ENCODE results near the gene SVOPL. TPM values are rescaled to one million over a fixed set of nuclear protein-coding genes. Genes with fewer than 3 reads are reported as not detected.
A peak's percentile ranks its signal among the peaks of the same experiment; 100 is the strongest.

SVOPL gene
- polyA plus RNA-seq, 1 of the 3 experiments (the other 2 are of a cell fraction) = not detected

- no peak overlapping the region for H2AFZ ChIP-seq (ENCODE audit: low read depth)
- H3K4me2 ChIP-seq = no peak overlapping the region
- peak overlapping the region in 1 of 2 experiments; percentile 94; a peak in 2 of 4 replicates for H3K27ac ChIP-seq (ENCODE audit: low read depth in 2 of 2, low read length in 1 of 2)
- DNase-seq = peak; percentile 42
- no peaks in the 10 kb centered on the region for H3F3A ChIP-seq (replicated peaks; ENCODE audit: insufficient read depth)
- H3K4me1 ChIP-seq (ENCODE audit: control insufficient read depth in 1 of 2, insufficient read depth in 2 of 2, low read depth in 1 of 2, low read length in 1 of 2) = peaks cover 0 to 56% of the 10 kb centered on the region in 2 experiments; a peak in 2 of 4 replicates
- WGBS (ENCODE audit: low lambda C conversion rate) = 70% methylated on average over 59 of the region's 59 CpGs
- H3K27me3 ChIP-seq (ENCODE audit: insufficient read depth) = no peaks in the 10 kb centered on the region
- H4K20me1 ChIP-seq (ENCODE audit: insufficient read depth) = no peaks in the 10 kb centered on the region
- H3K9me3 ChIP-seq = no peaks in the 10 kb centered on the region
- H3K9ac ChIP-seq = no peak overlapping the region
- peak overlapping the region in 1 of 2 experiments; percentile 15; a peak in 1 of 4 replicates for H3K4me3 ChIP-seq (ENCODE audit: low read depth in 2 of 2, low read length in 1 of 2)
- no peaks in the 10 kb centered on the region for H3K9me2 ChIP-seq
- no peaks in the 10 kb centered on the region for H3K79me2 ChIP-seq (ENCODE audit: insufficient read depth)
- CTCF ChIA-PET = interaction anchor here (0.7 to 1.1 kb wide), 3 partner anchors 18 to 166 kb away, joined by 3 read pairs; no protein-coding TSS in a partner anchor
- POLR2A ChIA-PET = interaction anchor here (0.6 kb wide), 1 partner anchor 21 kb away, joined by 5 read pairs; no protein-coding TSS in a partner anchor
- no peaks in the 10 kb centered on the region for H3K36me3 ChIP-seq (replicated peaks in 1 of 2; ENCODE audit: control insufficient read depth in 1 of 2, insufficient read depth in 2 of 2, low read length in 1 of 2)
- TF ChIP-seq RCOR1 (IDR thresholded peaks at IDR 0.05; ENCODE audit: low read length) (peak; percentile 71; the same call in 1 of the 2 replicates), REST (IDR thresholded peaks at IDR 0.05; ENCODE audit: low read depth, low read length) (no peak), FOXJ3 (CRISPR knock-in tag; IDR thresholded peaks at IDR 0.05) (no peak), FOXM1 (IDR thresholded peaks at IDR 0.05; ENCODE audit: low read depth) (no peak), NRF1 (IDR thresholded peaks at IDR 0.05; ENCODE audit: low read depth, low read length) (no peak), EZH2phosphoT487 (IDR thresholded peaks at IDR 0.05; ENCODE audit: borderline replicate concordance, low read depth) (no peak)
Observed at GRCh38 chr7:138663725-138664710, 37.1 kb downstream of the SVOPL start.

GRCh38 chr7:138662991-138663320 lies 38.2 kb downstream of the SVOPL start:
- H3K9me2 ChIP-seq = no peaks in the 10 kb centered on the region
- 34% methylated on average over 6 of the region's 6 CpGs for WGBS (ENCODE audit: low lambda C conversion rate)
- no peaks in the 10 kb centered on the region for H3K36me3 ChIP-seq (replicated peaks in 1 of 2; ENCODE audit: control insufficient read depth in 1 of 2, insufficient read depth in 2 of 2, low read length in 1 of 2)
- CTCF ChIA-PET = interaction anchor here (0.7 to 3.4 kb wide), 4 partner anchors 20 to 165 kb away, joined by 3 to 10 read pairs (median 3); no protein-coding TSS in a partner anchor
- TF ChIP-seq MXI1 (IDR thresholded peaks at IDR 0.05; ENCODE audit: low read depth, low read length) = 0 out of 2 replicates have a peak, but pooled peaks have one; percentile 19
- TF ChIP-seq USF1 (IDR thresholded peaks at IDR 0.05; ENCODE audit: borderline replicate concordance, low read depth) = no peak
- no peak for TF ChIP-seq FOSL2 (IDR thresholded peaks at IDR 0.05; ENCODE audit: borderline replicate concordance, low read depth)
- TF ChIP-seq IRF3 (IDR thresholded peaks at IDR 0.05; ENCODE audit: low read depth, low read length) = no peak
- no peak overlapping the region for H3K4me3 ChIP-seq (ENCODE audit: low read depth in 2 of 2, low read length in 1 of 2)
- H3K9me3 ChIP-seq = no peaks in the 10 kb centered on the region
- H3K27ac ChIP-seq (ENCODE audit: low read depth in 2 of 2, low read length in 1 of 2) = peak overlapping the region in 1 of 2 experiments; percentile 94; a peak in 2 of 4 replicates
- no peak overlapping the region for H2AFZ ChIP-seq (ENCODE audit: low read depth)
- H3F3A ChIP-seq (replicated peaks; ENCODE audit: insufficient read depth) = no peaks in the 10 kb centered on the region
- no peaks in the 10 kb centered on the region for H3K27me3 ChIP-seq (ENCODE audit: insufficient read depth)
- no peaks in the 10 kb centered on the region for H4K20me1 ChIP-seq (ENCODE audit: insufficient read depth)
- no peak overlapping the region for H3K9ac ChIP-seq
- DNase-seq = peak; percentile 58
- POLR2A ChIA-PET = no interaction called here
- H3K4me1 ChIP-seq (ENCODE audit: control insufficient read depth in 1 of 2, insufficient read depth in 2 of 2, low read depth in 1 of 2, low read length in 1 of 2) = peaks cover 0 to 56% of the 10 kb centered on the region in 2 experiments; a peak in 2 of 4 replicates
- H3K4me2 ChIP-seq = no peak overlapping the region
- H3K79me2 ChIP-seq (ENCODE audit: insufficient read depth) = no peaks in the 10 kb centered on the region
